Mesothelial cell of epicardium (in vitro differentiated cells): ENCODE results near the gene ZNF740. TPM values are rescaled to one million over a fixed set of nuclear protein-coding genes. Genes with fewer than 3 reads are reported as not detected.
A peak's percentile ranks its signal among the peaks of the same experiment; 100 is the strongest.

Experiments
- DNase-seq, 2 experiments: peaks; one replicate each; pipeline ENCODE4 v3.0.0; 2021; ENCODE audit warnings: low spot score in 2 of 2; ENCODE audit not compliant: unreplicated experiment in 2 of 2
- H3K27ac Mint-ChIP-seq: 2 replicates; pipeline ENCODE4 v1.8.0; 2021; ENCODE audit warnings: mixed read lengths
- H3K27me3 Mint-ChIP-seq: 2 replicates; pipeline ENCODE4 v1.8.0; 2021; ENCODE audit warnings: low read depth, mixed read lengths
- H3K36me3 Mint-ChIP-seq: 2 replicates; pipeline ENCODE4 v1.8.0; 2021; ENCODE audit warnings: mixed read lengths
- H3K4me1 Mint-ChIP-seq: 2 replicates; pipeline ENCODE4 v1.8.0; 2021; ENCODE audit warnings: mixed read lengths
- H3K4me3 Mint-ChIP-seq: 2 replicates; pipeline ENCODE4 v1.8.0; 2021; ENCODE audit warnings: mild to moderate bottlenecking, moderate library complexity, mixed read lengths
- H3K9me3 Mint-ChIP-seq: 2 replicates; pipeline ENCODE4 v1.8.0; 2021; ENCODE audit warnings: mixed read lengths
- CTCF ChIP-seq: fragments of 200-600 bp; sonication (generic); IDR thresholded peaks from one replicate; pipeline ENCODE4 v1.5.0; 2021; ENCODE audit warnings: antibody characterized with exemption; ENCODE audit not compliant: unreplicated experiment
- total RNA-seq: library from RNA; stranded (reverse); gene quantifications from 3 replicates; pipeline ENCODE4 v1.2.1, GENCODE V29; 2021

ZNF740 gene
- 96.5 to 105 TPM (median 97.5 TPM) in 3 replicates for total RNA-seq

- H3K9me3 Mint-ChIP-seq = no peaks in the 10 kb centered on the region
- DNase-seq = peak; percentile 91 to 95
- peaks cover 20% of the 10 kb centered on the region for H3K36me3 Mint-ChIP-seq
- H3K4me1 Mint-ChIP-seq = peaks cover 60% of the 10 kb centered on the region
- no peak for TF ChIP-seq CTCF
- no peaks in the 10 kb centered on the region for H3K27me3 Mint-ChIP-seq
- peak within 1 kb of the TSS; percentile 96 for H3K27ac Mint-ChIP-seq
- H3K4me3 Mint-ChIP-seq = peak within 1 kb of the TSS; percentile 82
These were observed at the start of gene ZNF740, which contains the start of gene CSAD for GRCh38 chr12:53180220-53180930. ZNF740 (plus strand) TSS chr12:53180722; CDS start chr12:53181984, 1,262 bp downstream. CSAD (minus strand) TSS chr12:53180925; CDS start chr12:53173470, 7,455 bp downstream.

GRCh38 chr12:53131844-53132243 is 48.7 kb upstream of the ZNF740 start:
- Mint-ChIP-seq H3K4me3 (no peak overlapping the region), H3K9me3 (peaks cover 3% of the 10 kb centered on the region), H3K4me1 (no peaks in the 10 kb centered on the region), H3K36me3 (no peaks in the 10 kb centered on the region), H3K27me3 (peaks cover 23% of the 10 kb centered on the region), H3K27ac (no peak overlapping the region)
- DNase-seq = no peak
- no peak for TF ChIP-seq CTCF

- no peak overlapping the region for H3K4me3 Mint-ChIP-seq
- no peak for TF ChIP-seq CTCF
- no peak for DNase-seq
- H3K27ac Mint-ChIP-seq = no peak overlapping the region
- peaks cover 13% of the 10 kb centered on the region for H3K9me3 Mint-ChIP-seq
- no peaks in the 10 kb centered on the region for H3K4me1 Mint-ChIP-seq
- H3K27me3 Mint-ChIP-seq = peaks cover 8% of the 10 kb centered on the region
- peaks cover 3% of the 10 kb centered on the region for H3K36me3 Mint-ChIP-seq
These were observed 46.8 kb upstream of the ZNF740 start for GRCh38 chr12:53133722-53134121.

- no peaks in the 10 kb centered on the region for H3K4me1 Mint-ChIP-seq
- H3K27ac Mint-ChIP-seq = no peak overlapping the region
- no peak overlapping the region for H3K4me3 Mint-ChIP-seq
- H3K36me3 Mint-ChIP-seq = peaks cover 2% of the 10 kb centered on the region
- DNase-seq = no peak
- peaks cover 5% of the 10 kb centered on the region for H3K9me3 Mint-ChIP-seq
- TF ChIP-seq CTCF = no peak
- H3K27me3 Mint-ChIP-seq = no peaks in the 10 kb centered on the region
These were observed 37.2 kb upstream of the ZNF740 start for GRCh38 chr12:53143355-53143754.

- DNase-seq = no peak
- Mint-ChIP-seq H3K9me3 (no peaks in the 10 kb centered on the region), H3K4me3 (no peak overlapping the region), H3K4me1 (no peaks in the 10 kb centered on the region), H3K27me3 (no peaks in the 10 kb centered on the region), H3K27ac (no peak overlapping the region), H3K36me3 (no peaks in the 10 kb centered on the region)
- no peak for TF ChIP-seq CTCF
These were observed 34.9 kb upstream of the ZNF740 start for GRCh38 chr12:53145383-53146260.
